PC-9 (cell line): ENCODE results near the gene MED6. TPM values are rescaled to one million over a fixed set of nuclear protein-coding genes. Genes with fewer than 3 reads are reported as not detected.
A peak's percentile ranks its signal among the peaks of the same experiment; 100 is the strongest.

Experiments
- Bru-seq: library from RNA; stranded (reverse); fragments of 400-500 nt; gene quantifications from one replicate; lab custom pipeline; 2021; lab: Mats Ljungman, UMichigan
- BruChase-seq, 2 experiments: library from RNA; stranded (reverse); fragments of 400-500 nt; gene quantifications; one replicate each; lab custom pipeline; 2021; lab: Mats Ljungman, UMichigan
- BruUV-seq: library from RNA; stranded (reverse); fragments of 400-500 nt; replicated peaks from 2 replicates; lab custom pipeline; 2021; lab: Mats Ljungman, UMichigan
- CTCF ChIA-PET: fragments of 300-600 bp; sonication (Branson Sonifier 250); formaldehyde crosslinking; loops from one replicate; lab custom pipeline; 2022; ENCODE audit warnings: antibody characterized with exemption; lab: Charles Lee
- POLR2A ChIA-PET: fragments of 300-600 bp; sonication (Branson Sonifier 250); formaldehyde crosslinking; loops from one replicate; lab custom pipeline; 2022; ENCODE audit warnings: antibody characterized with exemption; ENCODE audit not compliant: unreplicated experiment; lab: Charles Lee
- DNase-seq, 2 experiments: peaks; one replicate each; pipeline versions ENCODE4 v3.0.0 to v3.0.0-alpha.2; 2015 to 2022; ENCODE audit warnings: mixed read lengths in 1 of 2
- H2AFZ ChIP-seq: fragments of 200-600 bp; sonication (generic); 2 replicates; pipeline ENCODE4 v1.8.1; 2017; ENCODE audit warnings: antibody characterized with exemption
- H3F3A ChIP-seq: fragments of 200-600 bp; sonication (generic); 2 replicates; pipeline ENCODE4 v1.8.1; 2017; ENCODE audit warnings: antibody characterized with exemption, mild to moderate bottlenecking, low read depth; ENCODE audit not compliant: insufficient read depth
- H3K27ac ChIP-seq: fragments of 200-600 bp; sonication (generic); 2 replicates; pipeline ENCODE4 v1.6.1; 2016; ENCODE audit warnings: mixed run types
- H3K27me3 ChIP-seq: fragments of 200-600 bp; sonication (generic); 2 replicates; pipeline ENCODE4 v1.6.1; 2016; ENCODE audit warnings: low read depth, mixed run types; ENCODE audit not compliant: insufficient read depth
- H3K36me3 ChIP-seq: fragments of 200-600 bp; sonication (generic); 2 replicates; pipeline ENCODE4 v1.6.1; 2016; ENCODE audit warnings: low read depth, mixed run types
- H3K4me1 ChIP-seq: fragments of 200-600 bp; sonication (generic); replicated peaks from 2 replicates; pipeline ENCODE4 v1.6.1; 2016; ENCODE audit warnings: mixed run types; ENCODE audit not compliant: insufficient read depth
- H3K4me2 ChIP-seq: fragments of 200-600 bp; sonication (generic); 2 replicates; pipeline ENCODE4 v1.6.1; 2017; ENCODE audit warnings: mixed run types
- H3K4me3 ChIP-seq: fragments of 200-600 bp; sonication (generic); 2 replicates; pipeline ENCODE4 v1.6.1; 2016; ENCODE audit warnings: mixed run types
- H3K79me2 ChIP-seq: fragments of 200-600 bp; sonication (generic); 2 replicates; pipeline ENCODE4 v1.6.1; 2017; ENCODE audit warnings: low read depth, mixed run types
- H3K9me2 ChIP-seq: fragments of 200-600 bp; sonication (generic); 2 replicates; pipeline ENCODE4 v1.8.1; 2017; ENCODE audit warnings: mild to moderate bottlenecking; ENCODE audit not compliant: insufficient read depth
- H3K9me3 ChIP-seq: fragments of 200-600 bp; sonication (generic); 2 replicates; pipeline ENCODE4 v1.8.1; 2016; ENCODE audit warnings: low read depth; ENCODE audit not compliant: insufficient read depth
- H4K20me1 ChIP-seq: fragments of 200-600 bp; sonication (generic); 2 replicates; pipeline ENCODE4 v1.8.1; 2017; ENCODE audit not compliant: insufficient read depth
- EZH2 ChIP-seq: fragments of 200-600 bp; sonication (generic); IDR thresholded peaks from 2 replicates; pipeline ENCODE4 v1.8.0; 2017; ENCODE audit warnings: antibody characterized with exemption, low read depth
- intact Hi-C: fragments of 100-400 bp; cut with micrococcal nuclease; formaldehyde crosslinking; loops from one replicate; pipeline ENCODE4 v1.10.0; 2022; ENCODE audit not compliant: unreplicated experiment
- long read RNA-seq: library from polyadenylated mRNA; stranded (forward); transcript quantifications from one replicate; pipeline ENCODE4 v2.0.0, GENCODE V29; 2022
- total RNA-seq: library from RNA; stranded (reverse); gene quantifications from 2 replicates; pipeline ENCODE4 v1.2.3, GENCODE V29; 2021
- TF ChIP-seq, protein P1 (sequence below): fragments of 200-600 bp; sonication (generic); conservative IDR thresholded peaks from 2 replicates; pipeline ENCODE4 v1.6.1; 2017; ENCODE audit warnings: mixed run types, antibody characterized with exemption, mild to moderate bottlenecking, moderate library complexity

MED6 gene, protein sequence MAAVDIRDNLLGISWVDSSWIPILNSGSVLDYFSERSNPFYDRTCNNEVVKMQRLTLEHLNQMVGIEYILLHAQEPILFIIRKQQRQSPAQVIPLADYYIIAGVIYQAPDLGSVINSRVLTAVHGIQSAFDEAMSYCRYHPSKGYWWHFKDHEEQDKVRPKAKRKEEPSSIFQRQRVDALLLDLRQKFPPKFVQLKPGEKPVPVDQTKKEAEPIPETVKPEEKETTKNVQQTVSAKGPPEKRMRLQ
- total RNA-seq (46.5 and 58.2 TPM in 2 replicates), Bru-seq, nascent RNA (percentile 97 among the genes with signal in this experiment), BruChase-seq, experiment 1, labeled RNA remaining after a 2-hour chase (percentile 99 among the genes with signal in this experiment), BruChase-seq, experiment 2, labeled RNA remaining after a 6-hour chase (percentile 90 among the genes with signal in this experiment)
- long read RNA-seq, transcript MED6-201 (8 exons, 1,995 nt) = major isoform, 24 of 27 reads
- long read RNA-seq, partial matches to known transcripts = 1 of 27 reads
- long read RNA-seq, other reads (novel, unspliced or antisense) = 1 of 27 reads

DNA sequence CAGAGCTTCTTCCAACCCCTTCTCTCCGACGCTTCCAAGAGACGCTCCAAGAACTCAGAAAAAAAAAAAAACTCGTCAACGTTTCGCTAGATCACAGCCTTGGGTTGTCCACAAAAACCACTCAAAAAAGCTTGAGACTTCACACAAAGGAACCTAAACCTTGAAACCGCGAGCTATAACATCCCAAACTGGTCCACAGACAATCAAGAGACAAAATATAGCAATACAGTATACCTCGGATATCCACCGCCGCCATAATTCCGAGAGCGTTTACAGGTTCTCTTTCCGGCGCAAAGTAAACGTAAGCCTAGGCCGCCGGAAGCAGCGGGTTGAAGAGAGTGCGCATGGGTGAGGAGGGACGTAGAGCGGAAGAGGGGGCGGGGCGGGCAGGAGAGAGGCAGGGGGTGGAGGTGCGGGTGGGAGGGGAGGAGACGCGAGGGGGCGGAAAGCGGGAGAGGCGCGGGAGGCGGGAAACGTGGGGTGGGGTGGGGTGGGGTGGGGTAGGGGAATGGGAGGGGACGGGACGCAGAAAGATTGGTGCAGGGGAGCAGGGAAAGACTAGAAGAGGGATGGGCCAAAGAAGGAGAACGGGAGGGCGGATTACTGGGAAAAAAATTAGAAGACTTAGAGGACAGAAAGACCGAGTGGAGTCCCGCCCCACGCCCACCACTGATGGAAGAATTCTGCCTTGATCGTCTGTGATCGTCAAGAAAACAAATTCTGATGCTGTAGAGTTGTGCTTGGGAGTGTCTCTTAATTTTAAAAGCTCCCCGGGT, at the start of gene MED6:
TSS of gene MED6 (minus strand) at position 274 of the 776 bp plus-strand sequence. CDS start at position 256, 18 bp downstream.
- H3K4me1 ChIP-seq = peaks cover 19% of the 10 kb centered on the region
- peak within 1 kb of the TSS; percentile 68 for H3K4me3 ChIP-seq
- H3K9me3 ChIP-seq = no peaks in the 10 kb centered on the region
- BruUV-seq = no TSS peak
- CTCF ChIA-PET = interaction anchor here (0.6 to 0.8 kb wide), 6 partner anchors 25 to 322 kb away, joined by 3 to 17 read pairs (median 4); no protein-coding TSS in a partner anchor
- TF ChIP-seq, protein P1, sequence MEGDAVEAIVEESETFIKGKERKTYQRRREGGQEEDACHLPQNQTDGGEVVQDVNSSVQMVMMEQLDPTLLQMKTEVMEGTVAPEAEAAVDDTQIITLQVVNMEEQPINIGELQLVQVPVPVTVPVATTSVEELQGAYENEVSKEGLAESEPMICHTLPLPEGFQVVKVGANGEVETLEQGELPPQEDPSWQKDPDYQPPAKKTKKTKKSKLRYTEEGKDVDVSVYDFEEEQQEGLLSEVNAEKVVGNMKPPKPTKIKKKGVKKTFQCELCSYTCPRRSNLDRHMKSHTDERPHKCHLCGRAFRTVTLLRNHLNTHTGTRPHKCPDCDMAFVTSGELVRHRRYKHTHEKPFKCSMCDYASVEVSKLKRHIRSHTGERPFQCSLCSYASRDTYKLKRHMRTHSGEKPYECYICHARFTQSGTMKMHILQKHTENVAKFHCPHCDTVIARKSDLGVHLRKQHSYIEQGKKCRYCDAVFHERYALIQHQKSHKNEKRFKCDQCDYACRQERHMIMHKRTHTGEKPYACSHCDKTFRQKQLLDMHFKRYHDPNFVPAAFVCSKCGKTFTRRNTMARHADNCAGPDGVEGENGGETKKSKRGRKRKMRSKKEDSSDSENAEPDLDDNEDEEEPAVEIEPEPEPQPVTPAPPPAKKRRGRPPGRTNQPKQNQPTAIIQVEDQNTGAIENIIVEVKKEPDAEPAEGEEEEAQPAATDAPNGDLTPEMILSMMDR = no peak
- TF ChIP-seq EZH2 = no peak
- H3K27me3 ChIP-seq = no peaks in the 10 kb centered on the region
- intact Hi-C loops = loop anchor here (1.0 to 5.0 kb wide), 4 partner anchors 66 to 307 kb away; partner anchors contain the start of genes MAP3K9 and PCNX1
- peaks cover 11% of the 10 kb centered on the region; the same call in 1 of the 2 replicates for H3K36me3 ChIP-seq
- H3K9me2 ChIP-seq = no peaks in the 10 kb centered on the region
- DNase-seq = peak; percentile 86 to 91
- H2AFZ ChIP-seq = peak within 1 kb of the TSS; percentile 89
- POLR2A ChIA-PET = interaction anchor here (0.5 to 0.7 kb wide), 4 partner anchors 12 to 220 kb away, joined by 3 to 11 read pairs (median 4); partner anchors contain the start of gene MAP3K9
- peak within 1 kb of the TSS; percentile 98 for H3K4me2 ChIP-seq
- H4K20me1 ChIP-seq = peaks cover 36% of the 10 kb centered on the region
- H3F3A ChIP-seq = no peaks in the 10 kb centered on the region; the same call in 1 of the 2 replicates
- H3K27ac ChIP-seq = peak within 1 kb of the TSS; percentile 58
- peaks cover 49% of the 10 kb centered on the region for H3K79me2 ChIP-seq

DNA sequence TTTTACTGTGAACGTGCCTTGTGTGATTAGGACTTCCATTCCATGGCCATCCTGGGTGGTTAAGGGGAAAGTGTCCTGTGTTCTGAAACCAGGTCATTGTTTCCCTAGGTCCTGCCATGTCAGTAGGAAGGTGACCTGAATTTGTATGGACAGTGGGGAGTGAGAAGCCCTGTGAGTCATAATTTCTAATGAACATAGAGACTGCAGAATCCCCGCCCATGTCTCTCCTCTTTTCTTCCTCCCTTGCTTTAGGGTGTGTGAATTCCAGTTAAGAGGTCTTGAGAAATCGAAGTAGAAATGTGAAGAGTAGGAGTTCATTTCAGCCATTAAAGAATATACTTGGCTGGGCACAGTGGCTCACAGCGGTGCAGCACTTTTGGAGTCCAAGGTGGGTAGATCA, 49.3 kb upstream of the MED6 start:
- Histone ChIP-seq H3K27me3 (no peaks in the 10 kb centered on the region), H4K20me1 (no peaks in the 10 kb centered on the region), H3K79me2 (no peaks in the 10 kb centered on the region), H3K4me3 (no peak overlapping the region), H2AFZ (no peak overlapping the region), H3F3A (no peaks in the 10 kb centered on the region), H3K9me2 (no peaks in the 10 kb centered on the region), H3K36me3 (no peaks in the 10 kb centered on the region), H3K27ac (no peak overlapping the region), H3K4me1 (peaks cover 8% of the 10 kb centered on the region), H3K9me3 (peaks cover 5% of the 10 kb centered on the region; the same call in 1 of the 2 replicates), H3K4me2 (0 out of 2 replicates have a peak overlapping the region, but pooled peaks have one; percentile 12)
- DNase-seq = no peak
- ChIA-PET POLR2A (interaction anchor here (0.6 kb wide), 1 partner anchor 74 kb away, joined by 12 read pairs; no protein-coding TSS in a partner anchor), CTCF (no interaction called here)
- intact Hi-C loops = no loop called here
- BruUV-seq = no TSS peak
- TF ChIP-seq, protein P1 = no peak
- no peak for TF ChIP-seq EZH2

DNA sequence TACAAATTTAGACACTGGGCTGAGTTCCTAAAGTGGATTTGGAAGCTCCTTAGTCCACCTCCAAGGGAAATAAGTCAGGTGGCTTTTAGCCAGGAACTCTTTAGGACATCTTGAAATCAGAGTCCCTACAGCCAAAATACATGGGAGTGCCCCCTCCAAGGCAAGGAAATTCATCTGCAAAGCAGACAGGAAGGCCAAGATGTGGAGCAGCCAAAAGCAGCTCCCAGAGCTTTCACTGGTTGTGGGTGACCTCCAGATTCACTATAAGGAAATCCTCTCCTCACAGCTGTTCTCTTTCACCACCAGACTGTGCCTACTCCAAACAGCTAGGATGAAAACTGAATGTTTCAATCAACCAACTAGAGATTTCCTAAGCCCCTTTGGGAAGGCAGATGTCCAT, 47.9 kb upstream of the MED6 start:
- BruUV-seq = no TSS peak
- Histone ChIP-seq H3K4me1 (peaks cover 13% of the 10 kb centered on the region), H3K4me3 (no peak overlapping the region), H3K27me3 (no peaks in the 10 kb centered on the region), H2AFZ (no peak overlapping the region), H3F3A (no peaks in the 10 kb centered on the region), H3K27ac (no peak overlapping the region), H3K36me3 (no peaks in the 10 kb centered on the region), H3K9me2 (no peaks in the 10 kb centered on the region), H3K9me3 (peaks cover 5% of the 10 kb centered on the region; the same call in 1 of the 2 replicates), H4K20me1 (no peaks in the 10 kb centered on the region), H3K4me2 (no peak overlapping the region), H3K79me2 (no peaks in the 10 kb centered on the region)
- intact Hi-C loops = no loop called here
- DNase-seq = no peak
- POLR2A ChIA-PET = no interaction called here
- CTCF ChIA-PET = no interaction called here
- TF ChIP-seq EZH2 = no peak
- TF ChIP-seq, protein P1 = no peak
